Activated CD4-positive, alpha-beta T cell treated with anti-CD3 and anti-CD28 coated beads, Interleukin-2, Interleukin-6, amounts not matched to agents 100 ng/mL and 50 ng/mL, durations not matched to agents 16 hours and 8 hours (primary cell): ENCODE measurements around the gene BTBD2.

ENCODE experiments used
- DNase-seq: peaks from one replicate; pipeline ENCODE4 v3.0.0-alpha.2; 2020

Gene BTBD2

DNA sequence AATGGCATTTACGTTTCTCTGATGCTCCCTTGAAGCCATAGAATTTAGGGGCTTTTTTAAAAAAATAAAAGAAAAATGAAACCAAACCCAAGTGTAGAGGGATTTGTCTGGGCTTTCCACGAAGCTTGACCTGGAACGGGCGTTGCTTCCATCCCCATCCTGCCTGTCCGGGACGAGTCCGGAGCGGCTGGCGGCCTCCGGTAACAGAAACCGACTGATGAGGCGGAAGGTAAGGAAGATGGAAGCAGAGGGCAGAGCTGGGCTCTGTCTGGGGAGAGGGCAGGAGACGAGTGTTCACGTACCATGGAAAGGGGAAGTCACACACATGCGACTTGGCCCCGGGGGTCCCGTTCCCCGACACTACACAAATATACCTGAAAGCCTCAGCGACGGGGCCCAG, 34.3 kb downstream of the BTBD2 start:
- no peak for DNase-seq

DNA sequence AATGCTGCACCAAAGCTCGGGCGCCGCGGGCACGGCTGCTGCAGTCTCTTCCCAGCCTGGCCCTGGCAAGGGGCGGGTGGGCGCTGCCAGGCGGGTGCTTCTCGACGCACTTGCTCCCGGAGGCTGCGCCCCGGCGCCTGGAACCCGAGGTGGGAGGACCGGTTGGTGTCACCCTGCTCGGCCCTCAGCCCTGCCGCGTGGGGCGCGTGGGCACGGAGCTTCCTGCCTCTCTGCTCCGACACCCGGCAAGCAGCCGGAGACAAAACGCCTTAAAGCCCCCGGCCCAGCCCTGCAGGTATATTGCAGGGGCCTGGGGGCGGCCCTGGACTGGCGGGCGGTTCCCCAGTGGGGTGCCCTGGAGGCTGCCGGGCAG, 34.7 kb downstream of the BTBD2 start:
- DNase-seq, result no peak

DNA sequence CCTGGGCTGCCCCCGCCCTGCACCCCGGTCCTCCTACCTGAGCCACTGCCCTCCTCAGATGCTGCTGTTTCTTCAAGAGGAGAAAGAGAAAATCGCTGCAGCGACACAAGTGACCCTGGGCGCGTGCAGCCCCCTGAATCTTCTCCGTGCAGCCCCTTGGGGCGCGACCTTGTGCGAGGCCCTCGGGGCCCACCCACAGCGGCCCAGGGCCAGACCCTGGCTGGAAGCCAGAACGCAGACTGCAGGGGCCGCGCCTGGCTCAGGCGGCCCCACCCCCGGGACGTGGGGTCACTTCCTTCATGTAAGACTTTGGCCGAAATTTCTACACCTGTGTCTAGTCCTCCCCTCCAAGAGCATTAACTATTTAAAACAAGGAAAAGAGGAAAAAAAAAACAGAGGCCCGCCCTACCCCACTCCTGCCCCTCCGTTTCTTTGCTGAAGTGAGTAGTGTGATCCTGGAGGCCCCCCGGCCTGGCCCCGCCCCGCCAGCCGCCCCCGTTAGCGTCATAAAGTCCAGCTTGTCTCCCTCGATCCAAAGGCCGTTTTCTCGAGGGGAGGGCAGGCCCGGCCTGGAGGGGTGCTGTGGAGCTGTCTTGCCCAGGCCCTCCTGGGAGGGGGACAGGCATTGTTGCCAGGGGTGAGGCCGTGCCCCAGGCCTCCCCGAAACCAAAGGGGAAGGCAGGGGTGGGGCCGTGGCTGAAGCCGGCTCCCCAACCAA, 35.3 kb downstream of the BTBD2 start:
- no peak for DNase-seq

DNA sequence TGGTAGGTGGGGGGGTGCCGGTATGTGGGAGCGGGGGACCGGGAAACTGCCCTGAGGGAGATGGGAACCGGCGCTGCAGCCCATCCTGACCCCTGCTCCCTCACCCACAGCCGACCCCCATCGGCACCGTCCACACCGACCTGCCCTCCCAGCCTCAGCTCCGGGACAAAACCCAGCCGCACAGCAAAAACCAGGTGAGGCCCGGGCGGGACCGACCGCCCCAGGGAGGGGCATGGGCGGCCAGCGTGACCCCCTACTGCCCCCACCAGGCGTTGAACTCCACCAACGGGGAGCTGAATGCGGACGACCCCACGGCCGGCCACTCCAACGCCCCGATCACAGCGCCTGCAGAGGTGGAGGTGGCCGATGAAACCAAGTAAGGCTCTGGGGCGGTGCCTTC, 35.9 kb downstream of the BTBD2 start:
- no peak for DNase-seq

DNA sequence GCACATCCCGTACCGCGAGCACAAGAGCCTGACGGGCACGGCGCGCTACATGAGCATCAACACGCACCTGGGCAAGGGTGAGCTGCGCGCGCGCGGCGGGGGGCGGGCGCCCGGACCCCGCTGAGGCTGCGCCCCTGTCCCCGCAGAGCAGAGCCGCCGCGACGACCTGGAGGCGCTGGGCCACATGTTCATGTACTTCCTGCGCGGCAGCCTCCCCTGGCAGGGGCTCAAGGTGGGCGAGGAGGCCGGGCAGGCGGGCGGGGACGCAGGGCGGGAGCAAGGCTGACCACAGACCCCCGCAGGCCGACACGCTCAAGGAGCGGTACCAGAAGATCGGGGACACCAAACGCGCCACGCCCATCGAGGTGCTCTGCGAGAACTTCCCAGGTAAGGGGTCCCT, 36.5 kb downstream of the BTBD2 start:
- no peak for DNase-seq

DNA sequence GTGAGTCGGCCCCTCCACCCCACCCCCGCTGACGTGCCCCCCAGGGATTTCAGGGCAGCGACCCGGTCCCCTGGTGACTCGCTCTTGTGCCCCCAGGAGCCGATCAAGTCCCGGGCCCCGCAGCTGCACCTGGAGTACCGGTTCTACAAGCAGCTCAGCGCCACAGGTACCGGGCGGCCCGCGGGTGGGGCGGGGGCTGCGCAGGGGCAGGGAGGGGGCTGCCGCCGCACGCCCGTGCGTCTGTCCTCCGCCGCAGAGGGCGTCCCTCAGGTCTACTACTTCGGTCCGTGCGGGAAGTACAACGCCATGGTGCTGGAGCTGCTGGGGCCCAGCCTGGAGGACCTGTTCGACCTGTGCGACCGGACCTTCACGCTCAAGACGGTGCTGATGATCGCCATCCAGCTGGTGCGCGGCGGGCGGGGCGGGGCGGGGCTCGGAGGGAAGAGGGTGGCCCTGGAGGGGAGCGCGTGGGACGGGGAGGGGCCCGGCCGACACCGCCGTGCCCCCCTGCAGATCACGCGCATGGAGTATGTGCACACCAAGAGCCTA, 37.1 kb downstream of the BTBD2 start:
- no peak for DNase-seq

DNA sequence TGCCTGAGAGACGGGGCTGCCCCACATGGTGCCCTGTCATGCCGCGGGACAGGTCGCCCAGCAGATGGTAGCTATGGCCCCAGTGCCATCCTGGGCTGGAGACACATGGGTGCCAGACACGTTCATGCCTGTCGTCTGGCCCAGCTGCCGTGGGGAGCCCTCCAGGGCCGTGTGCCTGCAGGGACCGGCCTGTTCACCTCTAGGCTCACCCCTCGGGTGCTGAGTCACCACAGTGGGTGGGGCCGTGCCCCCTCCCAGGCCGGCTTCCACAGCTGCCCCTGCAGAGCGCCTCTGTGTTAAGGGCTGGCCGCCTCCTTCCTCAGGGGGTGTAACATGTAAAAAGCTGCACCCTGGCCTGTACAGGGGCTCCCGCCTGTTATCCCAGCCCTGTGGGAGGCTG, 38.4 kb downstream of the BTBD2 start:
- DNase-seq, result no peak

DNA sequence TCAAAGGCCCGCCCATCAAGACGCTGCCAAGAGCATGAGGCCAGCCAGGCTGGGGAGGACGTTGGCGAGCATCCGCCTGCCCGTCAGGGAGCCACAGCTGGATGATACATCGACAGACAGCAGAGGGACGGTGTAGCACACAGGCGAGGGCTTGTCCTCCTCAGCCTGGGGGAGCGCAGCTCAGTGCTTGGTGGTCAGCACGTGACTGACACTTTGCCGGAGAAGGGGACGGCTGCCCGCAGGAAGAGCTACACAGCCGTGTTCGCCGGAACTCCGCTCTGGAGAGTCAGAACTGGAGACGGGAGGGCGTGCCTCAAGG, 40.4 kb downstream of the BTBD2 start:
- DNase-seq, result no peak

DNA sequence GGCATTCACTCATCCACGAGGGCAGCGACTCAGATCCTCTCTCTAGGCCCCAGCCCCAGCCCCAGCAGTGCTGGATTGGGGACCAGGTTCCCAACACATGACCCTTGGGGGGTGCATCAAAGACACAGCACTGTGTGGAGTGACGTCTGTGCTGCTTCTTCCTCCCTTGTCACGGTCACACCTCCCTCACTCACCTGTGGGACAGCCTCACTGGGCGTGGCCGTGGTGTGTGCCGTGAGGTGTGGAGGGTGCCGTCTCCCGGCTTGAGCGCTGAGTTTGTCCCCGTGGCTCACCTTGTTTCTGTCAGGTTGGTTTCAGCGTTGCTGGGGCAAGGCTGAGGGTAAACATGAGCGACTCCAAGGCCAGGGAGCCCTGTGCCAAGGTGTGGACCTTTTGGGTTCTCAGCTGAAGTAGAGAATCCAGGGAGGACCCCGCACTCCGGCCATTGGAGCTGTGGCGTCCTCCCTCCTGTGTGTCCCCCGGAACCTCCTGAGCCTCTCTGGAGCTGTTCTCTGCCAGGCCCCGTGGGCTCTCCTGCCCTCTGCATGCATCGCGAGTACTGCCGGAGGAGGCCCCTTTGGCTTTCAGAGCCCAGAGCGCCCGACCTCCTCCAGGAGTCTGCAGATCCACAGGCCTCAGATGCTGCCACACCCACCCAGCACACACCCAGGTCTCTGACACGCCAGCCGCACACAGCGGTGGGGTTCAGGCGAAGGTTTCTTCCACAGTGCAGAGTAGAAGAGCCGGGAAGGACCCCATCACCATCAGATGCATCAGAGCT, 40.9 kb downstream of the BTBD2 start:
- no peak for DNase-seq

DNA sequence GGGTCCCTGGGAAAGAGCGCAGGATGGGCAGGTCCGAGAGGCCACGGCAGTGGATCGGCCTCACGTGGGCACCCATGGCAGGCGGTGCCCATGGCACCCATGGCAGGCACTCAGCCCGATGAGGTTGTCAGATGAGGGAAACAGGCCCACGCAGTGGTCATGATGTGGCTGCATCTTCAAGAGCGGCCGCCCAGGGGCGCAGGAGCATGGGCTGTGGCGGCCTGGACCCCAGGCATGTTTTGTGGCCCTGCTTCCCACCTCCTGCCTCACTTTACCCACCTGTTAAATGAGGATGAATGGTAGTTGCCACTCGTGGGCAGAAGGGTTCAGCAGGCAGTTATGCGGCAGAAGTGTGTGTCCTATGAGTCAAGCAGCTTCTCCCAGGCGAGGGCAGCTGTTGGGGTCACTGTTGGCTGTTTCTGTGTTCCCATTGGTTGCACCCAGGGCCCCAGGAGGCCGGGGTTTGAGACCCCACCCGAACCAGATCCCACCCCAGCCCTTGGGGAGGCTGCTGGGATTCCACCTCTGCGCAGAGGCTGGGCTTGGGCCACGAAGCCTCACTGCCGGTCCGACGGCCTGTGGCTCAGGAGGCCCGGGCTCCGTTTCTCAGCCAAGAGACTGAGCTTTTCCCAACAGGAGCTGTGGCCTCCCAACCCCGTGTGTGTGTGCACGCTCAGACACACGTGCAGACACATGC, 44.6 kb downstream of the BTBD2 start:
- no peak for DNase-seq

DNA sequence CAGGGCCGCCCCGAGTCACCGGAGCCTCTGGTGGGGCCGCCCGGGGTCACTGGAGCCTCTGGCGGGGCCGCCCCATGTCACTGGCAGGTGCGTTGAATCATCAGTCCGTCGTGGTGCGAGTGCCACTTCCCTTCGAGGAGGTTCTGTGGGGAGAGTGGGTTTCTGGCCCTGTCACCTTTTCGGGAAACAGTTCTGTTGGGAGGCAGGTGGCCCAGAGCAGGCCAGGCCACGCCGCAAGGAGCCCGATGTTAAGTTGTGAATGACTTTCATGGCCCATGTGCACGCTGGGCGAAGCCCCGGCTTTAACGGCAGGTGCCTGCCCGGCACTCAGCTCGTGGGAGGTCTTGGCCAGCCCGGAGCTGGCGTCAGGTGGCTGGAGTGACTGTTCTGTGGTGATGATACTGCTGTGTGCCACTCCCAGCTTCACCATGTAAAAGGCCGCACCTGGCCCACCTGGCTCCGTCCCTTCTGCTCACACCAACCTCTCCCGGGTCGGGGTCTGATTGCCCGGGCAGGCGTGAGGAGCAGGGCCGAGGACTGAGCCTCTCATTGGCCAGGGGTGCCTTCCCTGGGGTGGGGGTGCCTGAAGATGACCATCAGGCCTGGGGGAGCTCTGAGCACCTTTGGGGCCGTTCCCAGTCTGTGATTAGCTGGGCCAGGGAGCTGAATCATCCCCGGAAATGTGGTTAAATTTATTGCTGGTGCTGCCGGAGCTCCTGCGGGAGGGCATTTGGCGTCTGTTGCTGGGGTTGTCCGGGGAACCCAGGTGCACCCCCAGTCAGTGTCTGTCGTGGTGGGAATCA, 45.3 kb downstream of the BTBD2 start:
- DNase-seq, result no peak

DNA sequence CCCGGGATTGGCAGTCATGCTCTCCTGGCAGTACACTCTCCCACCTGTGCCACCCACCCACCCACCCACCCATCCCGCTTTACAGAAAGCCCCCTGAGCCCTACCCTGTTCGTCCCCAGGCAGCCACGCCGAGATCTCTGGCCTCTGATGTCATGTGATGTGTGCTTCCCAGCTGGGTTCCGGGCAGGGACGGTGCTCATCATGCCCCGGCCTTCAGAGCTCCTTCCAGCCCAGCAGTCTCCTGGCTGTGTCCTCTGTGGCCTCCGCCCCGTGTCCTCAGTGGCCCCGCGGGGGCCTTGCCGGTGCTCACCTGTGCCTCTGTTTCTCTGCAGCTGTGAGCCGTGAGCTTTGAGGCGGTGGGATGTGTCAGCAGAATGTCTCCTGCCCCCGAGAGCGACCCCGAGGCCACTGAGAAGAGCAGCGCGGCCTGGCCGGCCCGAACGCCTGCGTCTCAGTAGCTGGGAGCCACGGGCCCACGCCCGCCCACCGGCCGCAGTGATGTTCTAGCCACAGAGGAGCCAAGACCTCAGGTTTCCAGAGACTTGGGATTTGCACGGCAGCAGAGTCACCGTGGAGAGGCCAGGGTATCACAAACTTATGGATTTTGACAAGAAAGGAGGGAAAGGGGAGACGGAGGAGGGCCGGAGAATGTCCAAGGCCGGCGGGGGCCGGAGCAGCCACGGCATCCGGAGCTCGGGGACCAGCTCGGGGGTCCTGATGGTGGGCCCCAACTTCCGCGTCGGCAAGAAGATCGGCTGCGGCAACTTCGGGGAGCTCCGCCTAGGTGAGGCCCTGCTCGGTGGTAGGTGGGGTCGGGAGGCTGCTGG, 46.1 kb downstream of the BTBD2 start:
- DNase-seq, result no peak

DNA sequence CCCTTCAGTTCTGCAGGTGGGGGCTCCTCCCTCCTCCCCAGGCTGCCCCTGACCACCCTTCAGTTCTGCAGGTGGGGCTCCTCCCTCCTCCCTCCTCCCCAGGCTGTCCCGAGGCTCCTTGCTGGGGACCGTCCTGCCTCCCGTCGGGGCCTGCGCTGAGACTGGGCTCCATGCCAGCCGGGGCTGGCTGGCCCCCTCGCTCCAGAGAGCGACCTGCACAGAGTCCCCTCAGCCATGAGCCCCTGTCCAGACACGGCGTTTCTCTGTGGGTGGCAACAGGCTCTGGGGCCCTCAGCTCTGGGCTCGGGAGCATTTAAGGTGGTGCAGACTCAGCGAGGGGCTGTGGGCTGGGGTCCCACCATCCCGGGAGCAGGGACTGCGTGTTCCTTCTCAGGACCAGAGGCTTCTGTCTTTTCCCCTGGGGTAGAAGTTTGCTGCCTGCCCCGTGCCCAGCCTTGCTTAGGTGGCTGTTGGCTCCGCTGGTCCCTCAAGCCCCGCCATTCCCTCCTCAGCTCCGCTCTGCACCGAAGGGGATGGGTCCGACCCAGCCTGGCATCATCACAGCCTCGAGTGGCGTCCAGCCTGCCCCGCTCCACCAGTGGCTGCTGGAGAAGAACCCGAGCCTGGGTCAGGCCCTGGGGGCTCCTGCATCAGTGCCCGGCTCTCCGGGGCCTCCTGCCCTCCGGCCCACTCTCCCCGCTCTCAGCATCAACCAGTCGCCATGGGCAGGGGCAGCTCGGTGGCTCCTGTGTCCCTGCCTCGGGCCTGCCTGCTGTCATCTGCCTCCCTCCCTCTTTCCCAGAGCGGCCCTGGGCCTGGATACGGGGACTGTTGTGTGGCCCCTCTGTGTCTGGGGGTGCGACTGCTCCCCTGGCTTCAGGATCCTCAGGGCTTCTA, 47.0 kb downstream of the BTBD2 start:
- DNase-seq, result no peak

DNA sequence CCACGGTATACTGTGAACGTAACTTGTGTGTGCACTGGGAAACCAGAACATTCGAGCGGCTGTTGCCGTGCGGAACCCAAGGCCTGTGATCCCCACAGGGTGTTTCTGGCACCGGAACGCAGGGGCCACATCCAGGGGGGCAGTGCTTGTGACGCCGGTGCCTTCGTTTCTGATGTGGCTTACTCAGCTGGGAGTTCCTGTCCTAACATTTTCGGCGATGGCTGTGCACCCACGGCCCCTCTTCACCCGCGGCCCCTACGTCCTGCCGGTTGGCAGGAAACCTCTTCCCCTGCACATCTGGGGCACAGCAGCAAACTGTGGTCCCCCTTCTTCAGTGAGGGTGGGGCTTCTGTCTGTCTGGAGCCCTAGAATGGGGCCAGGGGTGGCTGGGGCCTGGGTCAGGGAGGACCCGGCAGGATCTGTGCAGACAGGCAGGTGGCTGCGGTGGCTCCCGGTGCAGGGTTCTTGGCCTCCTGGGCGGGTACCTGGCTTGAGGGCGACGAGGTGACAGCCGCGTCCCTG, 48.4 kb downstream of the BTBD2 start:
- DNase-seq, result no peak

DNA sequence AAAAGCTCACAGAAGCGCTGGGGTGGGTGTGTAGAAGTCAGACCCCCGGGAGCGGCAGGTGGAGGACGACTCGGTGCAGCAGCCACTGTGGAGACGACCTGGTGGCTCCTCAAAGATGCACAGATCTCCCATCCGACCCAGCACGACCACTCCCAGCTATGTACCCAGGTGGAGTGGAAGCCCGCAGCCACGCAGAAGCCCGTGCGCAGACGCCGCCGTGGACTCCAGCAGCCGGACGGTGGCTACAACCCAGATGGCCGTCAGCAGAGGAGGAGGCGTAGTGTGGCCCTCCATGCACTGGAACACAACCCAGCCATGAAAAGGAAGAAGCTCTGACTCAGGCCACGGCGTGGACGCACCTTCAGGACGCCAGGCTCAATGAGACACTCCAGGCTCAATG, 52.8 kb downstream of the BTBD2 start:
- no peak for DNase-seq

DNA sequence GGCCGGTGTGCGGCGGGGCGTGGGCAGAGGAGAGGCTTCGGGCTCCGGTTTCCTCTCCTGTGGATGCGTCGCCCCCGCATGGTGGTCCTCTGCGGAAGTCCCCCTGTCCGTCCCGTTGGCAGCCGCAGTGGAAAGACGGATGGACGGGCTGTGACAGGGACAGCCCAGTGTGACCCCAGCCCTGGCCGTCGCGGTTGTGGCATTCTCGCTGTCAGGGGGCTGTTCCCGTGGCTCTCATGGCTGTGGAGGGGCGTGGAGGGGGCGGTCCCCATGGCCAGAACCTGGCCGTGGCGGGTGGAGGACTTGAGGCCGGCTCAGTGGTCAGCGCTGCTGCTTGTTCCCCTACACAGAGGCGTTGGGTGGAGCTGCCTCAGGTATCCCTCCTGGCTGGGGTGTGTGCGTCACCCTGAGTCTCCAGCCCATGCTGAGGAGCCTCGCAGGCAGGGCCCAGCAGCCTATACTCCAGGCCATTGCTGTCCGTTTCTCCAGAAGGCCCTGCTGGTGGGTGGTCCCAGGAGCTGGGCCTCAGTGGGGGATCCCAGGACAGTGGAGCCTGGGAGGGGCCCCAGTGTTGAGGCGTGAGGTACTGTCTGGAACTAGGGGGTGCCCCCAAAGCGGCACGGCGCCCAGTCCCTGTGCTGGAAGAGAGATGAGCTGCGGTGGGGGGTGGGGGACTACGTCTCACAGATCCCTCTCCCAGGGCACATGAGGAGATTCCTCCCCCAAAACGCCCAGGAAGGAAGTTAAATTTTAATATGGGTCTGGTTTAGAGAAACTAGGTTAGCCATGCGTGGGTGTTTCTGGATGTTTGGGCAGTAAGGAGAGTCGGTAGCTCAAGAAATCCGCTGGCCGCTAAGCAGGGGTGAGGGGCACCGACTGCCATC, 54.3 kb downstream of the BTBD2 start:
- DNase-seq, result no peak

DNA sequence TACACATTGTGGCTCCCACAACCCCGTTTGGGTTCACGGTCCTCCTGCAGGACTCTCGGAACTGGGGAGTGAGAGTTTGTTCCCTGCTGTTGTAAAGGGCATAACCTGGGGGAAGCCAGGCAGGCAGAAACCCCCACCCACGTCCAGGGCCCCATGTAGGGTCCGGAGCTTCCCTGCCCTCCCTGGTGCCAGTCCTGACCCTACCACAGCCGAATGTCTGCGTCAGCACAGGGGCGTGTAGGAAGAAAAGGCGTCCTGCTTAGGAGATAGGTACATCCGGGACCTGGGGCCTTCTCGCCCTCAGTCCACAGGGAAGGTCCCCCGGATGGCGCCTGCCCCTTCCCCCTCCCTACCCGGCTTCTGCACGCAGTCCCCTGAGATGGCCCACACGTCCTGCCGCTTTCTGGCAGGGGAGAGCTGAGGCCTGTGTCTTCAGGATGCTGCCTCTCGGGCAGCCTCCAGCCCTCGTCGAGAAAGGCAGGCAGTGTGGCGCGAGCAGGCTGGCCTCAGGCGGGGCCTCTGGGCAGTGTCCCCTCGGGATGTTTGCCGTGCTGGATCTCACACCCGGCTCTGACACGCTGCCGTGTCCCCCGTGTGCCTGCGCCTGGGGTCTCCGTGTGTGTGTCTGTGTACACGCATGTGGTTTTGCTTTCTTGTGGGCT, 55.5 kb downstream of the BTBD2 start:
- DNase-seq, result no peak

DNA sequence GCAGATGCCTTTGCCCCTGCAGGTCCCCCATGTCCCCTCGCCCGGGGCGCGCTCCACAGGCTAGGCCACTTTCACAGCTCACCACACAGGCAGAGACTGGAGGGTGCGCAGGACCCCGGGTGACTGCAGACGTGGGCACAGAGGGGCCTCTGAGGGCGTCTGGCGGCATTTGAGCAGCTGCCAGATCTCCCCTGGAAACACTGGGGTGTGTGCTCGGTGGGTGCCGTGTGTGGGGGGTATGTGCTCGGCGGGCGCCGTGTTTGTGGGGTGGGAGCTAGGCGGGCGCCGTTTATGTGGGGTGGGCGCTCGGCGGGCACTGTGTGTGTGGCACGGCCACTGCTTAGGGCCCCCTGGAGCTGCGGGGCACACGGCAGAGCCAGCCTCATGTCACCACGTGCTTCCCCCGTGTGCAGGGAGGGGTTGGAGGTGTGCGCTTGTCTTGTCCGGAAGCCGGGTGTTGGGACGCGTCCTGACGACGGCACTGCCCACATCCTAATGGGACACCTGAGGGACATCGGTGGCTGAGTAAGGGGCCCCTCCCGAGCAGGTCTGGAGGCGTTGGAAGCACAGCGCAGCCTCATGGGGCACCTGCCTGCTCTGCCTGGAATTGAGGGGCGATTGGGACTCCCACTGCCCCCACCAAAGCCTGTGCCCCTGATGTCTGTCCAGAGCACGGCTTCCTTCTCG, 57.8 kb downstream of the BTBD2 start:
- DNase-seq, result no peak
